D721Med (cell line): ENCODE measurements around the gene SYTL3.

Experiments
- DNase-seq: peaks from one replicate; pipeline ENCODE4 v3.0.0; 2011; ENCODE audit warnings: low spot score; ENCODE audit not compliant: insufficient read length
- FAIRE-seq: peaks from 2 replicates; lab custom pipeline; 2011; peaks lifted over from hg19 to GRCh38; lab: Jason Lieb, UNC
- TF ChIP-seq, protein P1 (sequence below): IDR thresholded peaks from 2 replicates; pipeline ENCODE4 v1.5.1; 2012; ENCODE audit warnings: mild to moderate bottlenecking, control low read depth; ENCODE audit not compliant: insufficient read depth; ENCODE audit errors: missing control alignments

SYTL3 gene

DNA sequence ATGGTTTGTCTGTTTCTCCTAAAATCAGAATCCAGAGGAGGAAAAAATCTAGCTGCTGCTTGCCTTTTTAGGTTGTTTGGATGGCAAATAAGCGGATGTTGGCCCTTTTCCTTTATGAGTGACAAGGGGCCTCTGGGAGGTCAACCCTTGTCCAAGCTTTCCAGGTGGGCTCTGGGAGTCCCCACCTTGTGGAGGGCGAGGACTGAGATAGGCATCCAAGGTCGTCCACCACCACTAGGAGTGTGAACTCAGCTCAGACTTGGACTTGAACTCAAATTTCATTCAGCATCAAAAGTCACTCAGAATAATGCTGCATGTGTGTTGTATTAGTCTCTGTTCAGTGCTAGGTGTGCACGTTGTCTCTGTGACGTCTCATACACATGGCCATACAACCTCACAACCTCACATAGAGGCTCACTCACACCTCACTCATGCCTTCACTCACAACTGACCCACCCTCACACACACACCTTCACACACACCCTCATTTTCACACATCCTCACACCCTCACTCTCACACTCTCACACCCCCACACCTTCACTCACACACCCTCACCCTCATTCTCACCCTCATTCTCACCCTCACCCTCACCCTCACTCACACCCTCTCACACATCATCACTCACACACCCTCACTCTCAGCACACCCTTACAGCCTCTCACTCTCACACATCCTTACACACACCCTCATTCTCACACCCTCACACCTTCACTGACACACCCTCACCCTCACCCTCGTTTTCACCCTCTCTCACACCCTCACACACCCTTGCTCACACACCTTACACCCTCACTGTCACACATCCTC is 23.3 kb upstream of the SYTL3 start:
- TF ChIP-seq, protein P1, sequence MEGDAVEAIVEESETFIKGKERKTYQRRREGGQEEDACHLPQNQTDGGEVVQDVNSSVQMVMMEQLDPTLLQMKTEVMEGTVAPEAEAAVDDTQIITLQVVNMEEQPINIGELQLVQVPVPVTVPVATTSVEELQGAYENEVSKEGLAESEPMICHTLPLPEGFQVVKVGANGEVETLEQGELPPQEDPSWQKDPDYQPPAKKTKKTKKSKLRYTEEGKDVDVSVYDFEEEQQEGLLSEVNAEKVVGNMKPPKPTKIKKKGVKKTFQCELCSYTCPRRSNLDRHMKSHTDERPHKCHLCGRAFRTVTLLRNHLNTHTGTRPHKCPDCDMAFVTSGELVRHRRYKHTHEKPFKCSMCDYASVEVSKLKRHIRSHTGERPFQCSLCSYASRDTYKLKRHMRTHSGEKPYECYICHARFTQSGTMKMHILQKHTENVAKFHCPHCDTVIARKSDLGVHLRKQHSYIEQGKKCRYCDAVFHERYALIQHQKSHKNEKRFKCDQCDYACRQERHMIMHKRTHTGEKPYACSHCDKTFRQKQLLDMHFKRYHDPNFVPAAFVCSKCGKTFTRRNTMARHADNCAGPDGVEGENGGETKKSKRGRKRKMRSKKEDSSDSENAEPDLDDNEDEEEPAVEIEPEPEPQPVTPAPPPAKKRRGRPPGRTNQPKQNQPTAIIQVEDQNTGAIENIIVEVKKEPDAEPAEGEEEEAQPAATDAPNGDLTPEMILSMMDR = no peak
- no peak for DNase-seq
- no peak for FAIRE-seq

DNA sequence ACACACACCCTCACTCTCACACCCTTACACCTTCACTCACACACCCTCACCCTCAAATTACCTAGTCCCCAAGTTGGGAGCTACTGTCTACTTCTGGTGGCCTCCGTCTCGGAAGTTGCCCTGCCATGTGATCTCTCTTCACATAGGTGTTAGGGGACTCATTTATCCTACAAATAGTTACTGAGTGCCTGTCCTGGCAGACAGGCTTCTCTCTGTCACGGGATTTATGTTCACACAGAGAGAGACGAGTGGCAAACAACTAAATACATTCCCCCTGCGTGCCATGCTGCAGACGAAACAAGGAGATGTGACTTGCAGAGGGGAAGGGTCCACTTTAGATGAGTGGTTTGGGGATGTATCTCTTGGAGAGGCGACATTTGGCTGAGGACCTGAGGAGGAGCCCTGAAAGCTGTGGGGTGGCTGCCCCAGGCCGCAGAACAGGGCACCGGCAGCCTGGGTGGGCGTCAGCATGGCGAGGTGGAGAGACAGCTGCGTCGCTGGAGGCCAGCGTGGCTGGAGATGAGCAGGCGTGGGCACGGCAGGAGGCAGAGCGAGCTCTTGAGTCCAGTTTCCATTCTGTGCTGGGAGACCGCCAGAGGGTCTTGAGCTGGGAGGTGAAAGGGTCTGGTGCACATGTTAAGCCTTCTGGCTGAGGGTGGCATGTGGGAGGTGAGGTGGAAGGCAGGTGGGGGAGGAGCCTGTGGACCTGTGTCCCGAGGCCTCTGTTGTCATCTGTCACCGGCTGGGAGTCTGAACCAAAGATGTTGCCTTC is 22.5 kb upstream of the SYTL3 start:
- TF ChIP-seq, protein P1 = no peak
- no peak for DNase-seq
- no peak for FAIRE-seq

DNA sequence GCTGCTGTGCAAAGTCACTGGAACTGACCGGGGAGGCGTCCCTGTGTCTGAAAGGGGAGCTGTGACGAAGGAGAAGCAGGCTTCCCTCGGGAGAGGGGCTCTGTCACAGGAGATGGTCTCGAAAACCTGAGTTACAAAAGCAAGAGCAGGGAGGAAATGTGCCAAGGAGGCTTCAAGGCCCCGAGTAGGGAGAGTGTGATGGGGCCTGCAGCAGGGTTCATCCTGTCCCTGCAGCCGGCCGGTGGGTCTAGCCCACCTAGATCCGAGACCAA is 22.0 kb upstream of the SYTL3 start:
- no peak for FAIRE-seq
- TF ChIP-seq, protein P1 = no peak
- no peak for DNase-seq

DNA sequence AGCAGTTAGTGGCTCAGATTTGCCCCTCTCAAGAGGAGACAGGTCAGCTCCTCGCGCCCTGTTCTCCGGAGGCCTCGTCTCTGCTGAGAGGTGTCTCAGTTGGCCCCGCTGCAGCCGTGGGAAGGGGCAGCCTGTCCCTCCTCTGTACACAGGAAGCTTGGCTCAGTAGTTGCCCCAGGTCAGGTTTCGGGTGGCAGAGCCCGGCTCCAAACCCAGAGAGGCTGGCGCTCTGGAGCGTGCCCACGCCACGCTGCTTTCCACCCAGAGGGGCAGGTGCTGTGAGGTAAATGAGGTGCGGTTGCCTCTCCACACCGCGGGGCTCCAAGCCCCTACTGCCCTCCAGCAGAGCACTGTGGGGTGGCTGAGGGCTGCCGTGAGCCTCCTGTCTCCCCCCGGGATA is 21.3 kb upstream of the SYTL3 start:
- FAIRE-seq (no peak), DNase-seq (no peak)
- TF ChIP-seq, protein P1 = no peak

DNA sequence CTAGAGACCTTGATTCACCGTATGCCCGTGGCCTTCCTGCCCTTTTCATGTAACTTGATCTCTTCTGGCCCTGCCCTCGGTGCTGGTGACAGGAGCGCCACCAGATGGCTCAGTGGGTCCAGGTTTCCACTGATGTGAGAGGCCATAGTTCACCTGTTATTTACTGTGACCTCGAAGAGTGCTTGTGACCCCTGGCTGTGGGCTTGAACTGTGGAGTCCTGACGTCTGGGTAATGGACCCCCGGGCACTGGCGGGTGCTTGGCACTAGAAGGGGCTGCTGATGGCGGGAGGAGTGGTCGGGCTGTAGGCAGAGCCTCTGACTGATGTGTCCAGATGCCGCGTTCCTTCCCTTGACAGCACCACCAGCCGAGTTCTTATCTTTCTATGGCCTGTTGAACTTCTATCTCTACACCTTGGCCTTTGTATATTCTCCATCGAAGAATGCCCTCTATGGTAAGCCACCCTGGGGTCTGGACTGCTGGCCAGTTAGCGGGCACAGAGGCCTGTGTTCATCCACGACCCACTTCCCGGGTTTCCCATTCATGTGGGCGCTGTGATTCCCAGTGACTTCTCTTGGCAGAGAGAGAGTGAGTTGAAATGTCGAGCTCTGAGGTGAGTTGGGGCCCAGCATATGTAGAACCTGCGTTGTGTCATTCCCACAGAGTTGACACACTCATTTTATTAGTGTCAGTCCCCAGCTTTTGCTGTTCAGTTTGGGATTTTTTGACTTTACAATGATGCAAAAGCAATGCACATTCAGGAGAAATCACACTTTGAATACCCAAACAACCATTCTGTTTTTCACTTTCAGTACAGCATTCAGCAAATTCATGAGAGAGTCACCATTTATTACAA is 20.3 kb upstream of the SYTL3 start:
- DNase-seq (no peak), FAIRE-seq (no peak)
- TF ChIP-seq, protein P1 = no peak

DNA sequence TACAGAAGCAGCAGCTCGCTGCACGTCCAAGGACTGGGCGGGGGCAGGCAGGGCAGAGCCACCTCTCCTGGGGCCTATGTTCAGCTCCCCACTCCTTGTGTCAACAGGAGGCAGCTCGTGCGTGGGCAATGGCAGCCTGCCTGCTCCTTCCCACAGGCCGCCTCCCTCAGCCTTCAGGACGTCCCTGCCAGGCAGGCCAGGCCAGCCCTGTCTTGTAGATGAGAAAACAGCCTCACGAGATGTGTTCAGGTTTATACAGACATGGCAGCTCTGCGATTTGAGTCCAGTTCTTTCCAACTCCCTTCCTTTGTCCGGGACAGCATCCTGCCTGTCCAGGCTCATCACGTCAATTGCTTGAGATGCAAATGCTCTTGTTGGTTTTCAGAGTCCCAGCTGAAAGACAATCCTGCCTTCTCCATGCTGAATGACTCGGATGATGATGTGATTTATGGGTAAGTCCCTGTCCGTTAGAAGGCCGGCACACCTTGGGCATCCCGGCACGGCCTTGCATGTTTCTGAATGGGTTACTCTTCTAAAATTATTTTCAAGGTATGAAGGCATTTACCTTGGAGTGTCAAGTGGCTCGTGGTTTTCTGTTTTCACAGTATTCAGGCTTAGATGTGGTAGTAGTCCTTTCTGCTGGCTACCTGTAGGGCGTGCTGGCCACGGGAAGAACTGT is 18.8 kb upstream of the SYTL3 start:
- DNase-seq (no peak), FAIRE-seq (no peak)
- TF ChIP-seq, protein P1 = no peak
